ENCODE data around the gene GNB4.
A peak's percentile ranks its signal among the peaks of the same experiment; 100 is the strongest.

DNA sequence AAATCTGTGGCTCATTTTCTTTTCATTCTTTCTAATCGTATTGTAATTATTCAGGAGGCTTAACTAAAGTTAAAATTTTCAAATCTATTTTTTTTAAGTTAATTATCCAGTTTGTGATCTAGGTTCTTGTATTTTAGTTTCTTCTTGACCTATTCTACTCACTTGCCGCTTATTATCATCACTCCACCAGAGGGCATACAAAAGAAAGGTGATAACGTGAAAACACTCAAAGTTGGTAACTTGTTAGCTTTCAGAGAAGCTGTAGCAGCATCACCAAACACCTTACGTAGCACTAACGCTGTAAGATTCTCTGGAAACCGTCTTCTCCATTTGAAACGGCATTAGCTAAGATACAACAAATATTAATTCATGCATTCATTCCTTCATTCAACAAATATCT lies 4.8 kb downstream of the GNB4 start:
- TF ChIP-seq, protein P1, sequence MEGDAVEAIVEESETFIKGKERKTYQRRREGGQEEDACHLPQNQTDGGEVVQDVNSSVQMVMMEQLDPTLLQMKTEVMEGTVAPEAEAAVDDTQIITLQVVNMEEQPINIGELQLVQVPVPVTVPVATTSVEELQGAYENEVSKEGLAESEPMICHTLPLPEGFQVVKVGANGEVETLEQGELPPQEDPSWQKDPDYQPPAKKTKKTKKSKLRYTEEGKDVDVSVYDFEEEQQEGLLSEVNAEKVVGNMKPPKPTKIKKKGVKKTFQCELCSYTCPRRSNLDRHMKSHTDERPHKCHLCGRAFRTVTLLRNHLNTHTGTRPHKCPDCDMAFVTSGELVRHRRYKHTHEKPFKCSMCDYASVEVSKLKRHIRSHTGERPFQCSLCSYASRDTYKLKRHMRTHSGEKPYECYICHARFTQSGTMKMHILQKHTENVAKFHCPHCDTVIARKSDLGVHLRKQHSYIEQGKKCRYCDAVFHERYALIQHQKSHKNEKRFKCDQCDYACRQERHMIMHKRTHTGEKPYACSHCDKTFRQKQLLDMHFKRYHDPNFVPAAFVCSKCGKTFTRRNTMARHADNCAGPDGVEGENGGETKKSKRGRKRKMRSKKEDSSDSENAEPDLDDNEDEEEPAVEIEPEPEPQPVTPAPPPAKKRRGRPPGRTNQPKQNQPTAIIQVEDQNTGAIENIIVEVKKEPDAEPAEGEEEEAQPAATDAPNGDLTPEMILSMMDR (IDR thresholded peaks at IDR 0.05), result peak in 1 of 6 experiments; percentile 14
- no peak for TF ChIP-seq POLR2A (IDR thresholded peaks at IDR 0.05)

Data from thyroid gland (tissue), 4 donors.